GM23338 (cell line): ENCODE measurements around the gene AKAP13. TPM values are rescaled to one million over a fixed set of nuclear protein-coding genes. Genes with fewer than 3 reads are reported as not detected.

Experiments
- ATAC-seq: fragments of 200-7000 bp; cut with Tn5 transposase; 3 replicates; pipeline ENCODE4 v1.9.1; 2020
- DNase-seq: peaks from one replicate; pipeline ENCODE4 v3.0.0-alpha.2; 2015; ENCODE audit warnings: low spot score
- H2AFZ ChIP-seq: fragments of 200-600 bp; sonication (generic); 2 replicates; pipeline ENCODE4 v1.8.0; 2016; ENCODE audit warnings: antibody characterized with exemption, mild to moderate bottlenecking, moderate library complexity
- H3F3A ChIP-seq: fragments of 200-600 bp; sonication (generic); replicated peaks from 2 replicates; pipeline ENCODE4 v1.8.0; 2017; ENCODE audit warnings: antibody characterized with exemption, mixed run types, low read depth
- H3K27ac ChIP-seq: fragments of 200-600 bp; sonication (generic); 2 replicates; pipeline ENCODE4 v1.6.1; 2016; ENCODE audit warnings: low read depth
- H3K27me3 ChIP-seq: fragments of 200-600 bp; sonication (generic); 2 replicates; pipeline ENCODE4 v1.8.0; 2016; ENCODE audit warnings: mild to moderate bottlenecking, mixed run types, moderate library complexity; ENCODE audit not compliant: insufficient read depth
- H3K36me3 ChIP-seq: fragments of 200-600 bp; sonication (generic); 2 replicates; pipeline ENCODE4 v1.8.0; 2016; ENCODE audit warnings: mild to moderate bottlenecking; ENCODE audit not compliant: insufficient read depth
- H3K4me1 ChIP-seq: fragments of 200-600 bp; sonication (generic); 2 replicates; pipeline ENCODE4 v1.8.0; 2016; ENCODE audit warnings: mild to moderate bottlenecking, moderate library complexity; ENCODE audit not compliant: insufficient read depth
- H3K4me2 ChIP-seq: fragments of 200-600 bp; sonication (generic); 2 replicates; pipeline ENCODE4 v1.7.1; 2017; ENCODE audit warnings: mixed run types
- H3K4me3 ChIP-seq: fragments of 200-600 bp; sonication (generic); 2 replicates; pipeline ENCODE4 v1.6.1; 2016; ENCODE audit warnings: mixed run types
- H3K79me2 ChIP-seq: fragments of 200-600 bp; sonication (generic); replicated peaks from 2 replicates; pipeline ENCODE4 v1.8.0; 2017; ENCODE audit warnings: mild to moderate bottlenecking; ENCODE audit not compliant: insufficient read depth
- H3K9me2 ChIP-seq: fragments of 200-600 bp; sonication (generic); 2 replicates; pipeline ENCODE4 v1.8.0; 2017; ENCODE audit not compliant: insufficient read depth
- H4K20me1 ChIP-seq: fragments of 200-600 bp; sonication (generic); replicated peaks from 2 replicates; pipeline ENCODE4 v1.8.0; 2017; ENCODE audit warnings: mild to moderate bottlenecking; ENCODE audit not compliant: insufficient read depth
- H3K27ac Mint-ChIP-seq: 2 replicates; pipeline ENCODE4 v1.8.0; 2020; ENCODE audit warnings: inconsistent platforms, mild to moderate bottlenecking, moderate library complexity, mixed read lengths
- H3K27me3 Mint-ChIP-seq: 3 replicates; pipeline ENCODE4 v1.8.0; 2022; ENCODE audit warnings: low read depth, mild to moderate bottlenecking, moderate library complexity, mixed read lengths, inconsistent platforms; ENCODE audit not compliant: insufficient read depth, poor library complexity
- H3K36me3 Mint-ChIP-seq: 3 replicates; pipeline ENCODE4 v1.8.0; 2021; ENCODE audit warnings: low read depth, mild to moderate bottlenecking, inconsistent platforms, moderate library complexity, mixed read lengths
- H3K4me1 Mint-ChIP-seq: 3 replicates; pipeline ENCODE4 v1.8.0; 2020; ENCODE audit warnings: mild to moderate bottlenecking, inconsistent platforms, mixed read lengths
- H3K4me3 Mint-ChIP-seq: 3 replicates; pipeline ENCODE4 v1.8.0; 2021; ENCODE audit warnings: moderate library complexity, mild to moderate bottlenecking, inconsistent platforms, mixed read lengths
- H3K9me3 Mint-ChIP-seq: 3 replicates; pipeline ENCODE4 v1.8.0; 2020; ENCODE audit warnings: moderate library complexity, mild to moderate bottlenecking, inconsistent platforms, mixed read lengths
- CREB1 ChIP-seq: fragments of 250-450 bp; sonication (Bioruptor Pico); IDR thresholded peaks from 2 replicates; pipeline ENCODE4 v1.5.0; 2020; ENCODE audit warnings: low read depth, mild to moderate bottlenecking, moderate library complexity
- EZH2 ChIP-seq: fragments of 200-600 bp; sonication (generic); IDR thresholded peaks from one replicate; pipeline ENCODE4 v1.8.0; 2017; ENCODE audit warnings: antibody characterized with exemption, mild to moderate bottlenecking, low read depth; ENCODE audit not compliant: unreplicated experiment
- EZH2phosphoT487 ChIP-seq: fragments of 200-600 bp; sonication (generic); IDR thresholded peaks from one replicate; pipeline ENCODE4 v1.8.1; 2018; ENCODE audit warnings: antibody characterized with exemption; ENCODE audit not compliant: unreplicated experiment
- JUNB ChIP-seq: IDR thresholded peaks from one replicate; pipeline ENCODE4 v1.6.1; 2016; ENCODE audit warnings: antibody characterized with exemption; ENCODE audit not compliant: unreplicated experiment
- NANOG ChIP-seq: IDR thresholded peaks from 2 replicates; pipeline ENCODE4 v1.6.1; 2016; ENCODE audit warnings: antibody characterized with exemption, borderline replicate concordance
- POLR2AphosphoS5 ChIP-seq: IDR thresholded peaks from 2 replicates; pipeline ENCODE4 v1.6.1; 2016; ENCODE audit warnings: antibody characterized with exemption, low read depth
- STAT1 ChIP-seq: IDR thresholded peaks from one replicate; pipeline ENCODE4 v1.6.1; 2016; ENCODE audit warnings: antibody characterized with exemption; ENCODE audit not compliant: unreplicated experiment
- ZNF114 ChIP-seq: fragments of 250-450 bp; sonication (Bioruptor Pico); IDR thresholded peaks from 2 replicates; pipeline ENCODE4 v1.5.0; 2020; ENCODE audit warnings: mild to moderate bottlenecking, moderate library complexity
- ZNF462 ChIP-seq: fragments of 250-450 bp; sonication (Bioruptor Pico); IDR thresholded peaks from 2 replicates; pipeline ENCODE4 v1.5.0; 2020; ENCODE audit warnings: mild to moderate bottlenecking, moderate library complexity
- polyA plus RNA-seq: library from polyadenylated mRNA; unstranded; fragments of >200 nt; fragmentation: Nextera tagmentation; extraction: Ambion mirVana; gene quantifications from 2 replicates; pipeline ENCODE4 v1.2.1, GENCODE V29; 2016
- total RNA-seq: library from RNA; depleted of rRNA; stranded (reverse); fragments of >200 nt; shearing (Covaris generic); gene quantifications from 2 replicates; pipeline ENCODE4 v1.2.3, GENCODE V29; 2014
- TF ChIP-seq, protein P1 (sequence below): IDR thresholded peaks from 2 replicates; pipeline ENCODE4 v1.6.1; 2016; ENCODE audit warnings: antibody characterized with exemption
- TF ChIP-seq, protein P2 (sequence below), 2 experiments: fragments of 200-600 bp in 1 of 2; sonication (generic) in 1 of 2; conservative IDR thresholded peaks; 2 replicates each; pipeline versions ENCODE4 v1.5.1 to v1.6.1; 2016 to 2017; ENCODE audit warnings: antibody characterized with exemption in 2 of 2, low read depth in 2 of 2, mild to moderate bottlenecking in 2 of 2, moderate library complexity in 1 of 2

Gene AKAP13
- total and polyA plus RNA-seq, 2 experiments from 2014 or later: 46.2 to 60.7 TPM

- no peak for TF ChIP-seq ZNF462
- TF ChIP-seq, protein P1, sequence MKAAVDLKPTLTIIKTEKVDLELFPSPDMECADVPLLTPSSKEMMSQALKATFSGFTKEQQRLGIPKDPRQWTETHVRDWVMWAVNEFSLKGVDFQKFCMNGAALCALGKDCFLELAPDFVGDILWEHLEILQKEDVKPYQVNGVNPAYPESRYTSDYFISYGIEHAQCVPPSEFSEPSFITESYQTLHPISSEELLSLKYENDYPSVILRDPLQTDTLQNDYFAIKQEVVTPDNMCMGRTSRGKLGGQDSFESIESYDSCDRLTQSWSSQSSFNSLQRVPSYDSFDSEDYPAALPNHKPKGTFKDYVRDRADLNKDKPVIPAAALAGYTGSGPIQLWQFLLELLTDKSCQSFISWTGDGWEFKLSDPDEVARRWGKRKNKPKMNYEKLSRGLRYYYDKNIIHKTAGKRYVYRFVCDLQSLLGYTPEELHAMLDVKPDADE: no peak
- no peak for TF ChIP-seq NANOG
Measured at GRCh38 chr15:85419161-85419560, 38.8 kb downstream of the AKAP13 start (continued).

DNA sequence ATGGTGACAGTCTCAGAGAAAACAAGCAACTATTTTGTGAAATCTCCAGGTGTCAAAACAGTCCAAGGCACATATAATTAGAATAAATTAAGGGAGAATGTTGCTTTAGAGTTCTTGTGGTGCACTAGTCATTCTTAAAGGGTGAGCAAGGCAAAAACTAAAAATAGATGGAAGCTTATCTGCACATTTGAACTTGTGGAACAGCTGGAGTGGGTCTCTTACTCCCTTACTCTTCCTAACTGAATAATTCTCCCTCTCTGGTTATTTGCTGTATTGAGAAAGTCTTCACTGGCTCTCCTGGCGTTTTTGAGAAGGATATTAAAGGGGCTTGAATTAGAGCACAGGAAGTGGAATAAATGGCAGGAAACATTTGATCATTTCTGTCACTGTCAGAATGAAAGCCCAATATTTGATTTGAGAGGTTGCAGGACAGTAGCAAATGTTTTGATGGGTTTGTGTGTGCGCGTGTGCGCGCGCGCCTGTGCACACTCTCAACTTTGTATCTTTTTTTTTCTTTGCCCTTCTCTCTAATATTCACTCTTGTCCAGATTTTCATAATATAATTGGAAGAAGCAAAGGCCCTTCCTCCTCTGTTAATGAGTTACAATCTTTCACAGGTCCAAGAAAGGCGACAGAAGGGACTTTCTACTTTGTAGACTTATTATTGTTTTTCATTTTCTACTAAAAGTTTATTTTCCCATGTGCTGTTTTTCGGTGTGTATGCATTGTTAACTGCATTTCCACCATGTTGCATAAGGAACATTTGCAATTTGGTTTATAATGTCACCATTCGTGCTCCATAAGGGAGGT lies 40.9 kb downstream of the AKAP13 start:
- Histone ChIP-seq H3K4me2 (no peak overlapping the region), H2AFZ (no peak overlapping the region), H3K27me3 (no peaks in the 10 kb centered on the region), H3K27ac (no peak overlapping the region), H3K79me2 (peaks cover 97% of the 10 kb centered on the region), H3K36me3 (no peaks in the 10 kb centered on the region), H3K9me2 (no peaks in the 10 kb centered on the region), H3K4me3 (no peak overlapping the region), H3K4me1 (peaks cover 7% of the 10 kb centered on the region), H3F3A (no peaks in the 10 kb centered on the region), H4K20me1 (peaks cover 47% of the 10 kb centered on the region)
- Mint-ChIP-seq H3K4me3 (no peak overlapping the region), H3K4me1 (peaks cover 9% of the 10 kb centered on the region; the same call in 2 of the 3 replicates), H3K36me3 (no peaks in the 10 kb centered on the region), H3K27ac (no peak overlapping the region), H3K9me3 (no peaks in the 10 kb centered on the region), H3K27me3 (peaks cover 2% of the 10 kb centered on the region)
- ATAC-seq (no peak), DNase-seq (no peak)
- TF ChIP-seq, protein P1: no peak
- TF ChIP-seq ZNF114 (CRISPR knock-in tag) (no peak), EZH2 (no peak), CREB1 (CRISPR knock-in tag) (no peak), STAT1 (no peak), EZH2phosphoT487 (no peak), NANOG (no peak), JUNB (no peak), POLR2AphosphoS5 (no peak)
- TF ChIP-seq, protein P2, sequence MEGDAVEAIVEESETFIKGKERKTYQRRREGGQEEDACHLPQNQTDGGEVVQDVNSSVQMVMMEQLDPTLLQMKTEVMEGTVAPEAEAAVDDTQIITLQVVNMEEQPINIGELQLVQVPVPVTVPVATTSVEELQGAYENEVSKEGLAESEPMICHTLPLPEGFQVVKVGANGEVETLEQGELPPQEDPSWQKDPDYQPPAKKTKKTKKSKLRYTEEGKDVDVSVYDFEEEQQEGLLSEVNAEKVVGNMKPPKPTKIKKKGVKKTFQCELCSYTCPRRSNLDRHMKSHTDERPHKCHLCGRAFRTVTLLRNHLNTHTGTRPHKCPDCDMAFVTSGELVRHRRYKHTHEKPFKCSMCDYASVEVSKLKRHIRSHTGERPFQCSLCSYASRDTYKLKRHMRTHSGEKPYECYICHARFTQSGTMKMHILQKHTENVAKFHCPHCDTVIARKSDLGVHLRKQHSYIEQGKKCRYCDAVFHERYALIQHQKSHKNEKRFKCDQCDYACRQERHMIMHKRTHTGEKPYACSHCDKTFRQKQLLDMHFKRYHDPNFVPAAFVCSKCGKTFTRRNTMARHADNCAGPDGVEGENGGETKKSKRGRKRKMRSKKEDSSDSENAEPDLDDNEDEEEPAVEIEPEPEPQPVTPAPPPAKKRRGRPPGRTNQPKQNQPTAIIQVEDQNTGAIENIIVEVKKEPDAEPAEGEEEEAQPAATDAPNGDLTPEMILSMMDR (conservative IDR thresholded peaks at IDR 0.05; ENCODE audit: low read depth in 2 of 2): no peak
